WTC11 (cell line): Measurements from ENCODE around the gene PLEKHA6. TPM values are rescaled to one million over a fixed set of nuclear protein-coding genes. Genes with fewer than 3 reads are reported as not detected.

ENCODE experiments used
- ATAC-seq: fragments of 200-7000 bp; cut with Tn5 transposase; 2 replicates; pipeline ENCODE4 v1.10.0; 2021; ENCODE audit warnings: mild to moderate bottlenecking, moderate library complexity
- CTCF ChIA-PET: fragments of 300-600 bp; sonication (Branson Sonifier 250); formaldehyde crosslinking; loops from one replicate; lab custom pipeline; 2021; ENCODE audit warnings: antibody characterized with exemption; lab: Charles Lee
- POLR2A ChIA-PET: fragments of 350-600 bp; sonication (Branson Sonifier 250); formaldehyde crosslinking; loops from one replicate; lab custom pipeline; 2021; ENCODE audit warnings: antibody characterized with exemption; lab: Charles Lee
- DNase-seq: peaks from one replicate; pipeline ENCODE4 v3.0.0; 2021; ENCODE audit warnings: low spot score
- H3K27ac Mint-ChIP-seq: 2 replicates; pipeline ENCODE4 v1.8.0; 2021; ENCODE audit warnings: mixed read lengths
- H3K27me3 Mint-ChIP-seq: 2 replicates; pipeline ENCODE4 v1.8.0; 2021; ENCODE audit warnings: low read depth, mild to moderate bottlenecking, moderate library complexity, mixed read lengths
- H3K36me3 Mint-ChIP-seq: 2 replicates; pipeline ENCODE4 v1.8.0; 2021; ENCODE audit warnings: mixed read lengths
- H3K4me1 Mint-ChIP-seq: 2 replicates; pipeline ENCODE4 v1.8.0; 2022; ENCODE audit warnings: mixed read lengths
- H3K4me3 Mint-ChIP-seq: 2 replicates; pipeline ENCODE4 v1.8.0; 2021; ENCODE audit warnings: mild to moderate bottlenecking, moderate library complexity, mixed read lengths
- H3K9me3 Mint-ChIP-seq: 2 replicates; pipeline ENCODE4 v1.8.0; 2021; ENCODE audit warnings: mixed read lengths
- AFF4 ChIP-seq: sonication (generic); formaldehyde crosslinking; IDR thresholded peaks from 2 replicates; pipeline ENCODE4 v1.8.1; 2023; ENCODE audit warnings: mild to moderate bottlenecking, missing genetic modification reagents, borderline replicate concordance
- GABPB1 ChIP-seq: sonication (generic); formaldehyde crosslinking; IDR thresholded peaks from 2 replicates; pipeline ENCODE4 v1.8.1; 2023; ENCODE audit warnings: mild to moderate bottlenecking, missing genetic modification reagents
- HMGA2 ChIP-seq: fragments of 250-450 bp; sonication (Bioruptor Pico); IDR thresholded peaks from 2 replicates; pipeline ENCODE4 v1.4.0; 2021; ENCODE audit warnings: mild to moderate bottlenecking, moderate library complexity
- HMGXB4 ChIP-seq: sonication (generic); formaldehyde crosslinking; IDR thresholded peaks from 2 replicates; pipeline ENCODE4 v1.8.1; 2023; ENCODE audit warnings: mild to moderate bottlenecking, moderate library complexity, missing genetic modification reagents
- JUN ChIP-seq: sonication (generic); formaldehyde crosslinking; IDR thresholded peaks from 2 replicates; pipeline ENCODE4 v1.8.0; 2023; ENCODE audit warnings: mild to moderate bottlenecking, missing genetic modification reagents
- MAX ChIP-seq: sonication (generic); formaldehyde crosslinking; IDR thresholded peaks from 2 replicates; pipeline ENCODE4 v1.8.0; 2022; ENCODE audit warnings: mild to moderate bottlenecking, missing genetic modification reagents
- MXD4 ChIP-seq: fragments of 250-450 bp; sonication (Bioruptor Pico); IDR thresholded peaks from 2 replicates; pipeline ENCODE4 v1.8.0; 2021; ENCODE audit warnings: mild to moderate bottlenecking, moderate library complexity, borderline replicate concordance
- NR1H2 ChIP-seq: sonication (generic); formaldehyde crosslinking; IDR thresholded peaks from 2 replicates; pipeline ENCODE4 v1.9.0; 2021; ENCODE audit warnings: mild to moderate bottlenecking, moderate library complexity, missing genetic modification reagents
- RORB ChIP-seq: fragments of 250-450 bp; sonication (Bioruptor Pico); IDR thresholded peaks from 2 replicates; pipeline ENCODE4 v1.9.0; 2021; ENCODE audit warnings: mild to moderate bottlenecking
- SOX15 ChIP-seq: fragments of 250-450 bp; sonication (Bioruptor Pico); IDR thresholded peaks from 2 replicates; pipeline ENCODE4 v1.9.0; 2021; ENCODE audit warnings: mild to moderate bottlenecking
- SP1 ChIP-seq: sonication (generic); formaldehyde crosslinking; conservative IDR thresholded peaks from 2 replicates; pipeline ENCODE4 v1.8.1; 2022; ENCODE audit warnings: missing genetic modification reagents
- TEAD1 ChIP-seq: sonication (generic); formaldehyde crosslinking; IDR thresholded peaks from 2 replicates; pipeline ENCODE4 v1.8.0; 2022; ENCODE audit warnings: mild to moderate bottlenecking, missing genetic modification reagents
- ZMAT4 ChIP-seq: fragments of 250-450 bp; sonication (Bioruptor Pico); IDR thresholded peaks from 2 replicates; pipeline ENCODE4 v1.9.0; 2021; ENCODE audit warnings: mild to moderate bottlenecking
- ZNF121 ChIP-seq: sonication (generic); formaldehyde crosslinking; IDR thresholded peaks from 2 replicates; pipeline ENCODE4 v1.8.0; 2023; ENCODE audit warnings: missing genetic modification reagents
- ZNF671 ChIP-seq: fragments of 250-450 bp; sonication (Bioruptor Pico); IDR thresholded peaks from 2 replicates; pipeline ENCODE4 v1.8.0; 2021; ENCODE audit warnings: mild to moderate bottlenecking
- total RNA-seq: library from RNA; stranded (reverse); gene quantifications from 3 replicates; pipeline ENCODE4 v1.2.3, GENCODE V29; 2021
- TF ChIP-seq, protein P1 (sequence below): fragments of 250-450 bp; sonication (Bioruptor Pico); IDR thresholded peaks from 2 replicates; pipeline ENCODE4 v1.9.0; 2021; ENCODE audit warnings: mild to moderate bottlenecking, borderline replicate concordance

PLEKHA6 gene
- total RNA-seq, 1 experiment from 2014 or later, result 11.6 TPM

- no peak overlapping the region for H3K4me3 Mint-ChIP-seq
- DNase-seq (no peak), ATAC-seq (no peak)
- H3K27ac Mint-ChIP-seq, result no peak overlapping the region
- CTCF ChIA-PET, result interaction anchor here (1.2 to 5.5 kb wide), 7 partner anchors 10 to 181 kb away, joined by 3 to 118 read pairs (median 5); partner anchors contain the start of gene PLEKHA6
- H3K36me3 Mint-ChIP-seq, result no peaks in the 10 kb centered on the region
- TF ChIP-seq, protein P1, sequence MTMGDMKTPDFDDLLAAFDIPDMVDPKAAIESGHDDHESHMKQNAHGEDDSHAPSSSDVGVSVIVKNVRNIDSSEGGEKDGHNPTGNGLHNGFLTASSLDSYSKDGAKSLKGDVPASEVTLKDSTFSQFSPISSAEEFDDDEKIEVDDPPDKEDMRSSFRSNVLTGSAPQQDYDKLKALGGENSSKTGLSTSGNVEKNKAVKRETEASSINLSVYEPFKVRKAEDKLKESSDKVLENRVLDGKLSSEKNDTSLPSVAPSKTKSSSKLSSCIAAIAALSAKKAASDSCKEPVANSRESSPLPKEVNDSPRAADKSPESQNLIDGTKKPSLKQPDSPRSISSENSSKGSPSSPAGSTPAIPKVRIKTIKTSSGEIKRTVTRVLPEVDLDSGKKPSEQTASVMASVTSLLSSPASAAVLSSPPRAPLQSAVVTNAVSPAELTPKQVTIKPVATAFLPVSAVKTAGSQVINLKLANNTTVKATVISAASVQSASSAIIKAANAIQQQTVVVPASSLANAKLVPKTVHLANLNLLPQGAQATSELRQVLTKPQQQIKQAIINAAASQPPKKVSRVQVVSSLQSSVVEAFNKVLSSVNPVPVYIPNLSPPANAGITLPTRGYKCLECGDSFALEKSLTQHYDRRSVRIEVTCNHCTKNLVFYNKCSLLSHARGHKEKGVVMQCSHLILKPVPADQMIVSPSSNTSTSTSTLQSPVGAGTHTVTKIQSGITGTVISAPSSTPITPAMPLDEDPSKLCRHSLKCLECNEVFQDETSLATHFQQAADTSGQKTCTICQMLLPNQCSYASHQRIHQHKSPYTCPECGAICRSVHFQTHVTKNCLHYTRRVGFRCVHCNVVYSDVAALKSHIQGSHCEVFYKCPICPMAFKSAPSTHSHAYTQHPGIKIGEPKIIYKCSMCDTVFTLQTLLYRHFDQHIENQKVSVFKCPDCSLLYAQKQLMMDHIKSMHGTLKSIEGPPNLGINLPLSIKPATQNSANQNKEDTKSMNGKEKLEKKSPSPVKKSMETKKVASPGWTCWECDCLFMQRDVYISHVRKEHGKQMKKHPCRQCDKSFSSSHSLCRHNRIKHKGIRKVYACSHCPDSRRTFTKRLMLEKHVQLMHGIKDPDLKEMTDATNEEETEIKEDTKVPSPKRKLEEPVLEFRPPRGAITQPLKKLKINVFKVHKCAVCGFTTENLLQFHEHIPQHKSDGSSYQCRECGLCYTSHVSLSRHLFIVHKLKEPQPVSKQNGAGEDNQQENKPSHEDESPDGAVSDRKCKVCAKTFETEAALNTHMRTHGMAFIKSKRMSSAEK, result no peak
- TF ChIP-seq SOX15 (CRISPR knock-in tag), result no peak
- no peak for TF ChIP-seq MAX (CRISPR knock-in tag)
- no peak for TF ChIP-seq TEAD1
- no peak for TF ChIP-seq HMGXB4 (CRISPR knock-in tag)
- TF ChIP-seq SP1 (CRISPR knock-in tag), result no peak
- TF ChIP-seq MXD4 (CRISPR knock-in tag), result no peak
- TF ChIP-seq HMGA2 (CRISPR knock-in tag), result no peak
- no peak for TF ChIP-seq RORB
- TF ChIP-seq NR1H2, result no peak
- no peak for TF ChIP-seq ZNF671 (CRISPR knock-in tag)
- TF ChIP-seq ZMAT4 (CRISPR knock-in tag), result no peak
- TF ChIP-seq ZNF121 (CRISPR knock-in tag), result no peak
- no peak for TF ChIP-seq JUN (CRISPR knock-in tag)
- peaks cover 11% of the 10 kb centered on the region for H3K4me1 Mint-ChIP-seq
- no peaks in the 10 kb centered on the region for H3K27me3 Mint-ChIP-seq
- no peaks in the 10 kb centered on the region for H3K9me3 Mint-ChIP-seq
- POLR2A ChIA-PET, result no interaction called here
These were observed 142.7 kb downstream of the PLEKHA6 start for GRCh38 chr1:204216880-204217647.

- no peak for DNase-seq
- no peak for ATAC-seq
- TF ChIP-seq GABPB1 (CRISPR knock-in tag), result no peak
- no peak for TF ChIP-seq ZMAT4 (CRISPR knock-in tag)
- no peak for TF ChIP-seq RORB
- TF ChIP-seq AFF4, result no peak
- POLR2A ChIA-PET, result no interaction called here
- Mint-ChIP-seq H3K9me3 (no peaks in the 10 kb centered on the region), H3K27me3 (no peaks in the 10 kb centered on the region), H3K27ac (no peak overlapping the region), H3K4me3 (no peak overlapping the region), H3K36me3 (no peaks in the 10 kb centered on the region), H3K4me1 (peaks cover 11% of the 10 kb centered on the region)
- CTCF ChIA-PET, result interaction anchor here (0.8 to 5.5 kb wide), 6 partner anchors 9 to 182 kb away, joined by 3 to 118 read pairs (median 12); partner anchors contain the start of gene PLEKHA6
These were observed 143.5 kb downstream of the PLEKHA6 start for GRCh38 chr1:204216236-204216635.
